Measurements from ENCODE around the gene MARCHF11.

Gene MARCHF11

DNA sequence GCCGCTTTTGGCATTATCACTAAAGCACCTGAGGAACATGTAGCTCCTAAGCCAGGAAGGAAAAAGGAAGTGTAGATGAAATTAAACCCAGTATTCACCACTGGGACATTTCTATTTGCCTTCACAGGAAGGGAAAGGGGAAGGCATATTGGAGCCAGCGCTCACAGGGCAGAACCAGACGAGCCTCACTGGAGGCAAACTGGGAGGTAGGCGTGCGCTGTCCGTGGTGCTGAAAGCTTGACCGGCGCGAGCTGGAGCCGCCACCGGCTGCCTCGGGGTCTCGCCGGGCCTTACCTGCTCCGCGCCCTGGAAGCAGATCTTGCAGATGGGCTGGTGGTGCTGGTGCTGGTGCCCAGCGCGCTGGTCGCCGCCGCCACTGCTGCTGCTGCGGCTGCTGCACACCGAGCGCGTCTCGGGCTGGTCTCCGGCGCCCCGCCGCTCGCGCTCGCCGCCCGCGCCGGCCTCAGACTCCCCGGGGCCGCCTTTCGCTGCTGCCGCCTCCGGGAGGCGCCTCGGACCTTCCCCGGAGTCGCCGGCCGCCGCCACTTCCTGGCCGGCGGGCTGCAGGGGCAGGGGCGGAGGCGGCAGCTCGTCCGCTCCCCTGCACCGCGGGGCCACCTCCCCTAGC is 732 bp downstream of the MARCHF11 start:
- Mint-ChIP-seq H3K27ac (no peak overlapping the region), H3K27me3 (ENCODE audit: low read depth, poor library complexity) (peaks cover 69% of the 10 kb centered on the region), H3K4me3 (peak overlapping the region; percentile 62), H3K4me1 (peaks cover 8% of the 10 kb centered on the region), H3K36me3 (ENCODE audit: low read depth) (no peaks in the 10 kb centered on the region), H3K9me3 (peaks cover 3% of the 10 kb centered on the region)
- DNase-seq: peak; percentile 98
- TF ChIP-seq, protein P1, sequence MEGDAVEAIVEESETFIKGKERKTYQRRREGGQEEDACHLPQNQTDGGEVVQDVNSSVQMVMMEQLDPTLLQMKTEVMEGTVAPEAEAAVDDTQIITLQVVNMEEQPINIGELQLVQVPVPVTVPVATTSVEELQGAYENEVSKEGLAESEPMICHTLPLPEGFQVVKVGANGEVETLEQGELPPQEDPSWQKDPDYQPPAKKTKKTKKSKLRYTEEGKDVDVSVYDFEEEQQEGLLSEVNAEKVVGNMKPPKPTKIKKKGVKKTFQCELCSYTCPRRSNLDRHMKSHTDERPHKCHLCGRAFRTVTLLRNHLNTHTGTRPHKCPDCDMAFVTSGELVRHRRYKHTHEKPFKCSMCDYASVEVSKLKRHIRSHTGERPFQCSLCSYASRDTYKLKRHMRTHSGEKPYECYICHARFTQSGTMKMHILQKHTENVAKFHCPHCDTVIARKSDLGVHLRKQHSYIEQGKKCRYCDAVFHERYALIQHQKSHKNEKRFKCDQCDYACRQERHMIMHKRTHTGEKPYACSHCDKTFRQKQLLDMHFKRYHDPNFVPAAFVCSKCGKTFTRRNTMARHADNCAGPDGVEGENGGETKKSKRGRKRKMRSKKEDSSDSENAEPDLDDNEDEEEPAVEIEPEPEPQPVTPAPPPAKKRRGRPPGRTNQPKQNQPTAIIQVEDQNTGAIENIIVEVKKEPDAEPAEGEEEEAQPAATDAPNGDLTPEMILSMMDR (IDR thresholded peaks at IDR 0.05): no peak

DNA sequence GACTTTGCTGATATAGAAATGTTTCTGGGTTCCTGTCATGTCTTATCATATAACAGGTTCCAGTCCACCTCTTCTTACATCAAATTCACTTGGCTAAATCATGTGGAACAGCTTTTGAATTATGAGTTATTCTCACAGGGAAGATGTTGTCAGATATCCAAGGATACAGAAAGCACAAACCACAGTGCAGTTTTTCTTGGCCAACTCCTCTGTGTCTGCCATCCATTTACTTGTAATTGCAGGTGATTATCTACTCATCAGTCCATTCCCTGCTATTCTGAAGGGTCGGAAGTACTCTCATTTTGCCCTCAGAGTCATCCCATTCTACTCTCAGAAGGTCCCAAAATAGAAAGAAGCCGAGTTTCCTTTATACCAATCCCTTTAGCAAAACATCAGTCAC is 10.0 kb downstream of the MARCHF11 start:
- H3K27me3 Mint-ChIP-seq (ENCODE audit: low read depth, poor library complexity): peaks cover 33% of the 10 kb centered on the region
- TF ChIP-seq, protein P1 (IDR thresholded peaks at IDR 0.05): no peak
- DNase-seq: no peak
- no peaks in the 10 kb centered on the region for H3K36me3 Mint-ChIP-seq (ENCODE audit: low read depth)
- no peaks in the 10 kb centered on the region for H3K4me1 Mint-ChIP-seq
- no peaks in the 10 kb centered on the region for H3K9me3 Mint-ChIP-seq
- no peak overlapping the region for H3K27ac Mint-ChIP-seq
- H3K4me3 Mint-ChIP-seq: no peak overlapping the region

DNA sequence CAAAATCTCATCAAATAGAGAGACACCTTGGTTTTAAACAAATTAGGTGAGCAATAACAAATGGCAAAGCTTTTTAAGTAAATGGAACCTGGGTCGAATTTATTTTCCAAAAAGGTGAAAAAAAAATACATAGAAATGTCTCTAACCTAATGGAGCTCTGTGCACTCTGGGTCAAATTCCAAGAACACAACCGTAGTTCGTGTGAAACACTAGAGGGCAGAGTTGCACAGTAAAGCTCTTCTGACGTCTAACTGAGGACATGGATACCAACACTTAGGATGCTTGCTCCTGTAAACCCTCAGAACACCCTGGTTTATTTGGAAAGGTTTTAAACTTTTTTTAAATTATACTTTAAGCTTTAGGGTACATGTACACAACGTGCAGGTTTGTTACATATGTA is 18.9 kb downstream of the MARCHF11 start:
- Mint-ChIP-seq H3K27ac (no peak overlapping the region), H3K9me3 (peaks cover 3% of the 10 kb centered on the region), H3K4me1 (no peaks in the 10 kb centered on the region), H3K4me3 (no peak overlapping the region), H3K36me3 (ENCODE audit: low read depth) (no peaks in the 10 kb centered on the region), H3K27me3 (ENCODE audit: low read depth, poor library complexity) (peaks cover 15% of the 10 kb centered on the region)
- TF ChIP-seq, protein P1 (IDR thresholded peaks at IDR 0.05): peak; percentile 74
- peak; percentile 33 for DNase-seq

DNA sequence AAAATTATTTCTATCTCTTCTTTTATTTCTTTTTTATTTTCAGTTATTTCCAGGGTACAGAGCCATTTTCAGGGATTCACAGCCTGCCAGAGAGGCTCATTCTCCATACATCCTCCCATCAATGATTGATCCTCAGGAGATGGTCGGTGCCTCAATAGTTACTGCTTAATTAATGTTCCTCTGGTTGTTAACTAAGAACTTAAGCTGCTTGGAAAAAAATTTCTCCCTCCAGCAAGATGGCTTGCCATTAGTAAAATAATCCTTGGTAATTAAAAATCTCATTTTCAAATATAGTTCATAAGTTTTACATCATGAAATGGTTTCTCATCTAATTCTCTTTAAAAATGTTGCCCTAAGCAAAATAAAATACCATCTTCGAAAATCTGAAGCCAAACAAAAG is 20.0 kb downstream of the MARCHF11 start:
- Mint-ChIP-seq H3K27me3 (ENCODE audit: low read depth, poor library complexity) (peaks cover 10% of the 10 kb centered on the region), H3K9me3 (peaks cover 3% of the 10 kb centered on the region), H3K4me3 (no peak overlapping the region), H3K36me3 (ENCODE audit: low read depth) (no peaks in the 10 kb centered on the region), H3K27ac (no peak overlapping the region), H3K4me1 (no peaks in the 10 kb centered on the region)
- TF ChIP-seq, protein P1 (IDR thresholded peaks at IDR 0.05): no peak
- no peak for DNase-seq

DNA sequence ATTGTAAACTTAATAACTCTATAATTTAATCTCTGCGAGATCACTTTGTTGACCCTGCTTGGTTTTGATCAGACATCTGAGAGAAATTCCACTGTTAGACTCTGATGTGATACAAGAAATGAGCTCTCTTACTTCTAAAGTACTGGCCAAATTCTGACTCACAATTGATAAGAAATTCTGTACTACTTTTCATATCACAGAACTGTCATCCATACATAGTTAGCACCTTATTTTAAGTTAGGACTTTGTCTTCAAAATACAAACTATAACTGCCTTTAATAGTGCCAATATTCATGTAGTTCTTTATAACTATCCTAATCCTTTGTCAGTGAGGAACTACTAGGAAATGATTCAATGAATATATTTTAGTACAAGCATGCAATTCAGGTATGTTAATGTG is 23.4 kb downstream of the MARCHF11 start:
- no peak for DNase-seq

More for the DNA sequence above, 23.4 kb downstream of the MARCHF11 start:
- Mint-ChIP-seq H3K9me3 (peaks cover 3% of the 10 kb centered on the region), H3K36me3 (ENCODE audit: low read depth) (no peaks in the 10 kb centered on the region), H3K4me1 (no peaks in the 10 kb centered on the region), H3K4me3 (no peak overlapping the region), H3K27me3 (ENCODE audit: low read depth, poor library complexity) (peaks cover 3% of the 10 kb centered on the region), H3K27ac (no peak overlapping the region)
- TF ChIP-seq, protein P1 (IDR thresholded peaks at IDR 0.05): no peak
